ENCODE measurements around the gene PMS2.

PMS2 gene

GRCh38 chr7:6049780-6050179 lies 40.9 kb upstream of the PMS2 start:
- Histone ChIP-seq H3K36me3 (replicated peaks; ENCODE audit: insufficient read depth, low read length) (no peaks in the 10 kb centered on the region; the same call in 1 of the 2 replicates), H3K9me3 (replicated peaks; ENCODE audit: insufficient read depth, low read length) (no peaks in the 10 kb centered on the region), H3K9ac (ENCODE audit: low read length) (no peak overlapping the region), H3K27me3 (replicated peaks; ENCODE audit: insufficient read depth, low read length) (no peaks in the 10 kb centered on the region), H3K4me2 (ENCODE audit: low read depth, low read length) (no peak overlapping the region), H2AFZ (ENCODE audit: low read length) (no peak overlapping the region), H3K27ac (ENCODE audit: low read length) (no peak overlapping the region), H3K79me2 (ENCODE audit: low read length) (peaks cover 12% of the 10 kb centered on the region), H3K4me1 (ENCODE audit: low read length) (no peaks in the 10 kb centered on the region), H3K9me2 (replicated peaks; ENCODE audit: insufficient read depth, low read length) (no peaks in the 10 kb centered on the region), H4K20me1 (ENCODE audit: insufficient read depth, low read length) (no peaks in the 10 kb centered on the region), H3K4me3 (ENCODE audit: low read length) (no peak overlapping the region), H3F3A (ENCODE audit: insufficient read depth, low read length) (no peaks in the 10 kb centered on the region)
- DNase-seq, result no peak
- TF ChIP-seq EZH2phosphoT487 (IDR thresholded peaks at IDR 0.05; ENCODE audit: low read length), result no peak
- TF ChIP-seq CTCF (IDR thresholded peaks at IDR 0.05; ENCODE audit: low read length), result no peak
- TF ChIP-seq EZH2 (optimal IDR thresholded peaks at IDR 0.05; ENCODE audit: low read depth, low read length), result no peak

GRCh38 chr7:6035686-6036085 lies 26.8 kb upstream of the PMS2 start:
- TF ChIP-seq CTCF (IDR thresholded peaks at IDR 0.05; ENCODE audit: low read length) (no peak), EZH2phosphoT487 (IDR thresholded peaks at IDR 0.05; ENCODE audit: low read length) (no peak), EZH2 (optimal IDR thresholded peaks at IDR 0.05; ENCODE audit: low read depth, low read length) (no peak)
- no peaks in the 10 kb centered on the region for H3F3A ChIP-seq (ENCODE audit: insufficient read depth, low read length)
- H3K27me3 ChIP-seq (replicated peaks; ENCODE audit: insufficient read depth, low read length), result no peaks in the 10 kb centered on the region
- H3K79me2 ChIP-seq (ENCODE audit: low read length), result peaks cover 14% of the 10 kb centered on the region
- H3K4me3 ChIP-seq (ENCODE audit: low read length), result no peak overlapping the region
- DNase-seq, result no peak
- no peaks in the 10 kb centered on the region for H4K20me1 ChIP-seq (ENCODE audit: insufficient read depth, low read length)
- H3K9ac ChIP-seq (ENCODE audit: low read length), result no peak overlapping the region
- H3K4me2 ChIP-seq (ENCODE audit: low read depth, low read length), result no peak overlapping the region
- no peaks in the 10 kb centered on the region for H3K9me2 ChIP-seq (replicated peaks; ENCODE audit: insufficient read depth, low read length)
- no peaks in the 10 kb centered on the region for H3K4me1 ChIP-seq (ENCODE audit: low read length)
- H2AFZ ChIP-seq (ENCODE audit: low read length), result no peak overlapping the region
- H3K36me3 ChIP-seq (replicated peaks; ENCODE audit: insufficient read depth, low read length), result 0 out of 2 replicates have a peak, but pooled peaks cover 12% of the 10 kb centered on the region
- no peaks in the 10 kb centered on the region for H3K9me3 ChIP-seq (replicated peaks; ENCODE audit: insufficient read depth, low read length)
- H3K27ac ChIP-seq (ENCODE audit: low read length), result no peak overlapping the region

- H3K36me3 ChIP-seq (replicated peaks; ENCODE audit: insufficient read depth, low read length), result 0 out of 2 replicates have a peak, but pooled peaks cover 8% of the 10 kb centered on the region
- H3K4me2 ChIP-seq (ENCODE audit: low read depth, low read length), result no peak overlapping the region
- TF ChIP-seq EZH2 (optimal IDR thresholded peaks at IDR 0.05; ENCODE audit: low read depth, low read length) (no peak), EZH2phosphoT487 (IDR thresholded peaks at IDR 0.05; ENCODE audit: low read length) (no peak), CTCF (IDR thresholded peaks at IDR 0.05; ENCODE audit: low read length) (no peak)
These were observed 26.3 kb upstream of the PMS2 start for GRCh38 chr7:6035165-6035564.

More at GRCh38 chr7:6035165-6035564, 26.3 kb upstream of the PMS2 start:
- Histone ChIP-seq H3F3A (ENCODE audit: insufficient read depth, low read length) (no peaks in the 10 kb centered on the region), H3K9me3 (replicated peaks; ENCODE audit: insufficient read depth, low read length) (no peaks in the 10 kb centered on the region), H3K9ac (ENCODE audit: low read length) (no peak overlapping the region), H3K27me3 (replicated peaks; ENCODE audit: insufficient read depth, low read length) (no peaks in the 10 kb centered on the region), H3K79me2 (ENCODE audit: low read length) (peaks cover 14% of the 10 kb centered on the region), H3K4me1 (ENCODE audit: low read length) (no peaks in the 10 kb centered on the region), H3K27ac (ENCODE audit: low read length) (no peak overlapping the region), H3K9me2 (replicated peaks; ENCODE audit: insufficient read depth, low read length) (no peaks in the 10 kb centered on the region), H4K20me1 (ENCODE audit: insufficient read depth, low read length) (no peaks in the 10 kb centered on the region), H3K4me3 (ENCODE audit: low read length) (no peak overlapping the region), H2AFZ (ENCODE audit: low read length) (no peak overlapping the region)
- DNase-seq, result no peak

All from MM.1S (cell line).